Nephron progenitor cell (in vitro differentiated cells): ENCODE results near the gene NAGA.

Experiments used
- DNase-seq: peaks from one replicate; pipeline ENCODE4 v3.0.0; 2021
- H3K27ac Mint-ChIP-seq: 2 replicates; pipeline ENCODE4 v1.8.0; 2021; ENCODE audit warnings: mild to moderate bottlenecking, moderate library complexity, mixed read lengths
- H3K27me3 Mint-ChIP-seq: 2 replicates; pipeline ENCODE4 v1.8.0; 2021; ENCODE audit warnings: mild to moderate bottlenecking, low read depth, mixed read lengths; ENCODE audit not compliant: poor library complexity
- H3K36me3 Mint-ChIP-seq: 2 replicates; pipeline ENCODE4 v1.8.0; 2021; ENCODE audit warnings: low read depth, mixed read lengths
- H3K4me1 Mint-ChIP-seq: 2 replicates; pipeline ENCODE4 v1.8.0; 2021; ENCODE audit warnings: mixed read lengths
- H3K4me3 Mint-ChIP-seq: 2 replicates; pipeline ENCODE4 v1.8.0; 2021; ENCODE audit warnings: mild to moderate bottlenecking, moderate library complexity, mixed read lengths
- H3K9me3 Mint-ChIP-seq: 2 replicates; pipeline ENCODE4 v1.8.0; 2021; ENCODE audit warnings: mild to moderate bottlenecking, moderate library complexity, mixed read lengths
- TF ChIP-seq, protein P1 (sequence below): fragments of 200-600 bp; sonication (generic); IDR thresholded peaks from 2 replicates; pipeline ENCODE4 v1.5.0; 2021; ENCODE audit warnings: antibody characterized with exemption

Gene NAGA

DNA sequence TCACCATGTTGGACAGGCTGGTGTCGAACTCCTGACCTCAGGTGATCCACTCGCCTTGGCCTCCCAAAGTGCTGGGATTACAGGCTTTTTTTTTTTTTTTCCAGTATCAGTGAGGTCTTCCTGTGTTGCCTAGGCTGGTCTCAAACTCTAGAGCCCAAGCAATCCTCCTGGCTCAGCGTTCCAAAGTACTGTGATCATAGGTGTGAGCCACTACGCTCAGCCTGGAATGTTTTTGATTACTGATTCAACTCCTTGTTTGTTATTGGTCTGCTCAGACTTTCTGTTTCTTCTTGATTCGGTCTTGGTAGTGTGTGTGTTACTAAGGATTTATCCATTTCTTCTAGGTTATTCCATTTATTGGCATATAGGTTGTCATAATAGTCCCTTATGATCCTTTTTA is 31.3 kb downstream of the NAGA start:
- H3K36me3 Mint-ChIP-seq = no peaks in the 10 kb centered on the region
- no peak for DNase-seq
- peaks cover 51% of the 10 kb centered on the region for H3K9me3 Mint-ChIP-seq
- no peak overlapping the region for H3K27ac Mint-ChIP-seq
- peaks cover 15% of the 10 kb centered on the region for H3K27me3 Mint-ChIP-seq
- TF ChIP-seq, protein P1, sequence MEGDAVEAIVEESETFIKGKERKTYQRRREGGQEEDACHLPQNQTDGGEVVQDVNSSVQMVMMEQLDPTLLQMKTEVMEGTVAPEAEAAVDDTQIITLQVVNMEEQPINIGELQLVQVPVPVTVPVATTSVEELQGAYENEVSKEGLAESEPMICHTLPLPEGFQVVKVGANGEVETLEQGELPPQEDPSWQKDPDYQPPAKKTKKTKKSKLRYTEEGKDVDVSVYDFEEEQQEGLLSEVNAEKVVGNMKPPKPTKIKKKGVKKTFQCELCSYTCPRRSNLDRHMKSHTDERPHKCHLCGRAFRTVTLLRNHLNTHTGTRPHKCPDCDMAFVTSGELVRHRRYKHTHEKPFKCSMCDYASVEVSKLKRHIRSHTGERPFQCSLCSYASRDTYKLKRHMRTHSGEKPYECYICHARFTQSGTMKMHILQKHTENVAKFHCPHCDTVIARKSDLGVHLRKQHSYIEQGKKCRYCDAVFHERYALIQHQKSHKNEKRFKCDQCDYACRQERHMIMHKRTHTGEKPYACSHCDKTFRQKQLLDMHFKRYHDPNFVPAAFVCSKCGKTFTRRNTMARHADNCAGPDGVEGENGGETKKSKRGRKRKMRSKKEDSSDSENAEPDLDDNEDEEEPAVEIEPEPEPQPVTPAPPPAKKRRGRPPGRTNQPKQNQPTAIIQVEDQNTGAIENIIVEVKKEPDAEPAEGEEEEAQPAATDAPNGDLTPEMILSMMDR = no peak
- no peak overlapping the region for H3K4me3 Mint-ChIP-seq
- H3K4me1 Mint-ChIP-seq = no peaks in the 10 kb centered on the region

DNA sequence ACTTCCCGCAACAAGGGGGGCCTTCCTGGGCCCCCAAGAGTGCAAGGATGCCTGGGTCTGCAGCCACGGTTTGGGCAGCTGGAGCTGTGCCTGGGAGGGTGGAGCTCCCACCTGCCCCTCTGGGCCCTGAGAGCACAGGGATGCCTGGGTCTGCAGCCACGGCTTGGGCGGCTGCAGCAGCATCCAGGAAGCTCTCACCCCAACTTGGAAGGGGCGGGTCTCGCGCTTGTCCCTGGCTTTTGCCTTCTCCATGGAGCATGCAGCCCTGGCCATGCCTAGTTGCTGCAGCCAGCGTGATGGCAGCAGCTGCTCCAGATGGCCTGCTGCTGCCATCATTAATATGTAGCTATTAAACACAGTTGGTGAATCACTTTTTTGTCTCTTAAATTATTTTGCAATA is 35.4 kb downstream of the NAGA start:
- H3K27me3 Mint-ChIP-seq = peaks cover 21% of the 10 kb centered on the region
- H3K36me3 Mint-ChIP-seq = no peaks in the 10 kb centered on the region
- H3K9me3 Mint-ChIP-seq = peaks cover 26% of the 10 kb centered on the region
- H3K4me3 Mint-ChIP-seq = no peak overlapping the region
- DNase-seq = no peak
- no peaks in the 10 kb centered on the region for H3K4me1 Mint-ChIP-seq
- TF ChIP-seq, protein P1 = no peak
- no peak overlapping the region for H3K27ac Mint-ChIP-seq

DNA sequence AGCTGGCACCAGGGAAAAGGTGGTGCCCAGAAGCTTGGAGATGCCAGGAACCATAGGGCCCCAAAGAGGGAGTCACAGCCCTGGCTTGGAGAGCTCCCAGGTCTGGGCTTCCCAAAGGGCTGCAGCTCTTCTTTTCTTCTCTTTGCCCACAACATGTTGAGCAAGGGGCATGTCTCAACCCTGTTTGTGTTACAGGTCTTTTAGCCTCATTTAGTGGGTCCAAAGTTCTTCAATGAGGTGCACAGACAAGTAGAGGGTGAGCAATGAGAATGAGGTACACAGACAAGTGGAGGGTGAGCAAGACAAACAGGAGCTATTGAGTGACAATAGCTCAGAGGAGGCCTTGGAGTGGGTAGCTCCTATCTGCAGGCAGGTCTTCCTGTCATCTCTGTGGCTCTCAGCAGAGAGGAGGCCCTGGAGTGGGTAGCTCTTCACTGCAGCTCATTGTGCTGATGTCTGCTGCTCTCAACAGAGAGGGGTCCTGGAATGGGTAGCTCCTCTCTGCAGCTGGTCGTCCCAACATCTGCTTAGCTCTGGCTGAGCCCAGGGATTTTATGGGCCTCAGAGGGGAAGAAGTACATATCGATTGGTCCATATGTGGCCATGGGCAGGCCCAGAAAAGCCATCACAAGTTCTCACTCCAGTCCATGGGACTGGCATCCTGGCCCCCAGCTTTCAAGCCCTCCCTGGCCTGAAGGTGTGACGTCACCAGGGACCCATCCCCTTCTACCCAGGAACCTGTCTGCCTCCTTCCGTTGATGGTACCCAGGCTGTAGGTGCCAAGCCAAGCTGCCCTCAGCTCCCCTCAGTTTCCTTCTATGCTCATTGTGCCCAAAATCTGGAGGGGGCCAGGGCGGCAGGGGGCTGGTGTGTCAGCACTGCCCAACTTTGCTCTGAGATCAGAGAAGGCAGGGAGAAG is 37.1 kb downstream of the NAGA start:
- TF ChIP-seq, protein P1 = no peak
- Mint-ChIP-seq H3K27me3 (peaks cover 21% of the 10 kb centered on the region), H3K4me3 (no peak overlapping the region)

DNA sequence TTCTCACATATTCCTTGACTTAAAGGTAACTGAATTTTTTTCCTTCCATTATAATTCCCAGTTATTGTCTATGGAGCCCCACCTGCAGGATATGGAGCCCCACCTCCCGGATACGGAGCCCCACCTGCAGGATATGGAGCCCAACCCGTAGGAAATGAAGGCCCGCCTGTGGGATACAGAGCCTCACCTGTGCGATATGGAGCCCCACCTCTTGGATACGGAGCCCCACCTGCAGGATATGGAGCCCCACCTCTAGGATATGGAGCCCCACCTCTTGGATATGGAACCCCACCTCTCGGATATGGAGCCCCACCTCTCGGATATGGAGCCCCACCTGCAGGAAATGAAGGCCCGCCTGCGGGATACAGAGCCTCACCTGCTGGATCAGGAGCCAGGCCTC is 43.9 kb downstream of the NAGA start:
- Mint-ChIP-seq H3K36me3 (no peaks in the 10 kb centered on the region), H3K27me3 (peaks cover 26% of the 10 kb centered on the region), H3K9me3 (no peaks in the 10 kb centered on the region), H3K27ac (no peak overlapping the region), H3K4me3 (no peak overlapping the region), H3K4me1 (no peaks in the 10 kb centered on the region)
- TF ChIP-seq, protein P1 = no peak
- DNase-seq = no peak

More for the DNA sequence above, 37.1 kb downstream of the NAGA start:
- peaks cover 25% of the 10 kb centered on the region for H3K9me3 Mint-ChIP-seq
- H3K4me1 Mint-ChIP-seq = no peaks in the 10 kb centered on the region
- DNase-seq = no peak
- H3K36me3 Mint-ChIP-seq = no peaks in the 10 kb centered on the region
- no peak overlapping the region for H3K27ac Mint-ChIP-seq

DNA sequence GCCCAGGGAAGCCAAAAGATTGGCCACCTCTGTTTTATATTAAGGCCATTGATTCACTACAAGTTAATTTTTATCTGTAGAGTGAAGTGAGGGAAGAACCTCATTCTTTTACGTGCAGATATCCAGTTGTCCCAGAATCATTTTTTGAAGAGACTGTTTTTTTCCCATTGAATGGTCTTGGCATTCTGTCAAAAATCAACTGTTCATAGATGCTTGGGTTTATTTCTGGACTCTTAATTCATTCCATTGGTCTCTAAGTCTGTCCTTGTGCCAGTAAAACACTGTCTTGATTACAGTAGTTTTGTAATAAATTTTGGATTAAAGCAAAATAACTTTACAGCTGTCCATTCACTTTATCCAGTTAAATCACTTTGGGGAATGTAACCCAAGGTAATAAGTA is 45.2 kb downstream of the NAGA start:
- no peaks in the 10 kb centered on the region for H3K9me3 Mint-ChIP-seq
- no peaks in the 10 kb centered on the region for H3K36me3 Mint-ChIP-seq
- H3K27ac Mint-ChIP-seq = no peak overlapping the region
- no peaks in the 10 kb centered on the region for H3K4me1 Mint-ChIP-seq
- H3K27me3 Mint-ChIP-seq = peaks cover 26% of the 10 kb centered on the region
- H3K4me3 Mint-ChIP-seq = no peak overlapping the region
- no peak for DNase-seq
- TF ChIP-seq, protein P1 = no peak
